ENCODE measurements around the gene METTL15.

GRCh38 chr11:28298209-28298608 is 190.0 kb downstream of the METTL15 start:
- TF ChIP-seq, protein P1, sequence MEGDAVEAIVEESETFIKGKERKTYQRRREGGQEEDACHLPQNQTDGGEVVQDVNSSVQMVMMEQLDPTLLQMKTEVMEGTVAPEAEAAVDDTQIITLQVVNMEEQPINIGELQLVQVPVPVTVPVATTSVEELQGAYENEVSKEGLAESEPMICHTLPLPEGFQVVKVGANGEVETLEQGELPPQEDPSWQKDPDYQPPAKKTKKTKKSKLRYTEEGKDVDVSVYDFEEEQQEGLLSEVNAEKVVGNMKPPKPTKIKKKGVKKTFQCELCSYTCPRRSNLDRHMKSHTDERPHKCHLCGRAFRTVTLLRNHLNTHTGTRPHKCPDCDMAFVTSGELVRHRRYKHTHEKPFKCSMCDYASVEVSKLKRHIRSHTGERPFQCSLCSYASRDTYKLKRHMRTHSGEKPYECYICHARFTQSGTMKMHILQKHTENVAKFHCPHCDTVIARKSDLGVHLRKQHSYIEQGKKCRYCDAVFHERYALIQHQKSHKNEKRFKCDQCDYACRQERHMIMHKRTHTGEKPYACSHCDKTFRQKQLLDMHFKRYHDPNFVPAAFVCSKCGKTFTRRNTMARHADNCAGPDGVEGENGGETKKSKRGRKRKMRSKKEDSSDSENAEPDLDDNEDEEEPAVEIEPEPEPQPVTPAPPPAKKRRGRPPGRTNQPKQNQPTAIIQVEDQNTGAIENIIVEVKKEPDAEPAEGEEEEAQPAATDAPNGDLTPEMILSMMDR (IDR thresholded peaks at IDR 0.05): no peak
- TF ChIP-seq EZH2 (IDR thresholded peaks at IDR 0.05; ENCODE audit: borderline replicate concordance, insufficient read depth, low read depth, low read length, poor library complexity, severe bottlenecking): no peak
